Umbilical cord (tissue), 2 donors: ENCODE data around the gene P4HB. TPM values are rescaled to one million over a fixed set of nuclear protein-coding genes. Genes with fewer than 3 reads are reported as not detected.
"Not testable (repeated sequence)": the region's sequence is repeated elsewhere in the genome, so short reads cannot be mapped to it uniquely, and the experiment has no call there.

Experiments
- DNase-seq: peaks from one replicate; pipeline ENCODE4 v3.0.0-alpha.2; 2015; ENCODE audit warnings: low spot score
- total RNA-seq: library from RNA; depleted of rRNA; stranded (reverse); fragments of >200 nt; gene quantifications from one replicate; pipeline ENCODE4 v1.2.3, GENCODE V29; 2014; ENCODE audit warnings: low replicate concordance; ENCODE audit not compliant: insufficient read depth

P4HB gene
- total RNA-seq, 1 donor from 2014 or later, result 844 TPM

GRCh38 chr17:81846743-81847689 lies 13.3 kb downstream of the P4HB start:
- DNase-seq, result no peak

- no peak for DNase-seq
Observed at GRCh38 chr17:81845881-81846742, 14.2 kb downstream of the P4HB start.

GRCh38 chr17:81845361-81845760 lies 15.0 kb downstream of the P4HB start:
- no peak for DNase-seq

- DNase-seq, result no peak
Observed at GRCh38 chr17:81844887-81845286, 15.4 kb downstream of the P4HB start.

- no peak for DNase-seq
Observed at GRCh38 chr17:81844327-81844851, 15.9 kb downstream of the P4HB start.

- DNase-seq, result no peak
Observed at GRCh38 chr17:81843713-81844326, 16.5 kb downstream of the P4HB start.

- no peak for DNase-seq
Observed at GRCh38 chr17:81842725-81843504, 17.4 kb downstream of the P4HB start.

GRCh38 chr17:81842378-81842724 lies 18.0 kb downstream of the P4HB start:
- no peak for DNase-seq

GRCh38 chr17:81841866-81842265 lies 18.5 kb downstream of the P4HB start:
- no peak for DNase-seq

GRCh38 chr17:81840826-81841778 lies 19.2 kb downstream of the P4HB start:
- DNase-seq, result peak; percentile 67

- not testable (repeated sequence) for DNase-seq
Observed at GRCh38 chr17:81840059-81840458, 20.3 kb downstream of the P4HB start.

GRCh38 chr17:81839301-81839700 lies 21.0 kb downstream of the P4HB start:
- no peak for DNase-seq

GRCh38 chr17:81838753-81839255 lies 21.5 kb downstream of the P4HB start:
- no peak for DNase-seq

GRCh38 chr17:81837641-81838040 lies 22.7 kb downstream of the P4HB start:
- no peak for DNase-seq

- DNase-seq, result no peak
Observed at GRCh38 chr17:81834831-81835267, 25.5 kb downstream of the P4HB start, which contains the start of gene PPP1R27. TSS of gene PPP1R27 (minus strand) at chr17:81835050. CDS start at chr17:81834953, 97 bp downstream.

- no peak for DNase-seq
Observed at GRCh38 chr17:81833921-81834830, 26.2 kb downstream of the P4HB start.

- peak; percentile 94 for DNase-seq
Observed at GRCh38 chr17:81833160-81833920, 27.0 kb downstream of the P4HB start, which contains the start of gene MCRIP1. TSS of gene MCRIP1 (minus strand) at chr17:81833291. CDS start at chr17:81824506, 8,785 bp downstream.
